ENCODE results near the gene IFNL4. TPM values are rescaled to one million over a fixed set of nuclear protein-coding genes. Genes with fewer than 3 reads are reported as not detected.

Gene IFNL4
- total and polyA plus RNA-seq, 2 of the 4 experiments (the other 2 are of a cell fraction), result not detected

GRCh38 chr19:39297931-39298634, 49.4 kb upstream of the IFNL4 start:
- H3K4me3 ChIP-seq (ENCODE audit: insufficient read depth, low read depth, low read length), result no peak overlapping the region
- no peak overlapping the region for H3K14ac ChIP-seq (replicated peaks; ENCODE audit: low read depth, low read length)
- H2AK9ac ChIP-seq (replicated peaks; ENCODE audit: low read depth, low read length, poor library complexity), result no peak overlapping the region
- no peak overlapping the region for H4K8ac ChIP-seq (ENCODE audit: low read depth in 2 of 2, low read length in 2 of 2)
- no peak overlapping the region for H3K4me2 ChIP-seq (ENCODE audit: low read depth, low read length)
- no CpG with 5 or more reads among the region's 17 CpGs for WGBS, 2 experiments (ENCODE audit: extremely low coverage in 2 of 2, insufficient read length in 1 of 2)
- intact Hi-C loops (cut with micrococcal nuclease) (no loop called here), dilution Hi-C loops (cut with HindIII; ENCODE audit: low sequenced_read_pairs, unreplicated experiment) (no loop called here), in situ Hi-C loops (cut with MboI; ENCODE audit: low sequenced_read_pairs) (no loop called here)
- POLR2A ChIA-PET (ENCODE audit: unreplicated experiment), result no interaction called here
- no peak overlapping the region for H2AK5ac ChIP-seq (ENCODE audit: low read depth, low read length)
- H3K9me3 ChIP-seq (ENCODE audit: control insufficient read depth, insufficient read depth, low read length), result no peaks in the 10 kb centered on the region
- TF ChIP-seq SMC3 (IDR thresholded peaks at IDR 0.05; ENCODE audit: low read depth, low read length), result no peak
- TF ChIP-seq RFX5 (IDR thresholded peaks at IDR 0.05; ENCODE audit: low read depth, low read length), result no peak
- no peak for TF ChIP-seq MXI1 (IDR thresholded peaks at IDR 0.05; ENCODE audit: borderline replicate concordance, low read depth, low read length)
- no peak overlapping the region for H2BK5ac ChIP-seq (ENCODE audit: low read depth, low read length, poor library complexity, severe bottlenecking)
- no peak overlapping the region for H3K27ac ChIP-seq (ENCODE audit: insufficient read depth, low read length)
- CTCF ChIA-PET, result no interaction called here
- no peak overlapping the region for H4K5ac ChIP-seq (ENCODE audit: low read depth, low read length)
- no peak overlapping the region for H2BK120ac ChIP-seq (ENCODE audit: low read depth, low read length)
- no peak overlapping the region for H3K23ac ChIP-seq (ENCODE audit: low read depth, low read length)
- H3K27me3 ChIP-seq (ENCODE audit: control insufficient read depth, insufficient read depth, low read length), result peaks cover 31% of the 10 kb centered on the region
- H2BK20ac ChIP-seq (ENCODE audit: low read depth, low read length), result no peak overlapping the region
- no peaks in the 10 kb centered on the region for H3K79me1 ChIP-seq (ENCODE audit: low read depth in 1 of 2, low read length in 2 of 2)
- no peaks in the 10 kb centered on the region for H3K9me1 ChIP-seq (ENCODE audit: insufficient read depth, low read length)
- no peak overlapping the region for H4K91ac ChIP-seq (ENCODE audit: insufficient read depth, low read depth, low read length)
- H4K20me1 ChIP-seq (ENCODE audit: insufficient read depth, low read length), result no peaks in the 10 kb centered on the region
- no peak overlapping the region for H3K56ac ChIP-seq (ENCODE audit: extremely low read depth, insufficient read depth, low read length)
- ATAC-seq (ENCODE audit: low read depth) (no peak), DNase-seq (no peak)
- H2BK15ac ChIP-seq (ENCODE audit: low read depth, low read length), result no peak overlapping the region
- H3K4me1 ChIP-seq (ENCODE audit: control insufficient read depth, insufficient read depth, low read length), result no peaks in the 10 kb centered on the region
- no peak overlapping the region for H3K4ac ChIP-seq (ENCODE audit: low read depth, low read length)
- no peak overlapping the region for H3K9ac ChIP-seq (ENCODE audit: low read depth, low read length)
- H3K18ac ChIP-seq (ENCODE audit: low read depth, low read length), result no peak overlapping the region
- BruUV-seq (replicated peaks), result no TSS peak
- H3K36me3 ChIP-seq (ENCODE audit: control insufficient read depth, insufficient read depth, low read length), result no peaks in the 10 kb centered on the region
- H2AFZ ChIP-seq (replicated peaks; ENCODE audit: low read length, poor library complexity), result no peak overlapping the region

Measured in IMR-90 (cell line).